Neural crest cell (in vitro differentiated cells): ENCODE results near the gene ENTPD8. TPM values are rescaled to one million over a fixed set of nuclear protein-coding genes. Genes with fewer than 3 reads are reported as not detected.

Source experiments
- DNase-seq: peaks from one replicate; pipeline ENCODE4 v3.0.0; 2021; ENCODE audit warnings: low read depth, mixed read lengths, low spot score
- H3K27ac Mint-ChIP-seq: one replicate; pipeline ENCODE4 v1.8.0; 2021; ENCODE audit warnings: mild to moderate bottlenecking, mixed read lengths; ENCODE audit not compliant: unreplicated experiment
- H3K27me3 Mint-ChIP-seq: 2 replicates; pipeline ENCODE4 v1.8.0; 2021; ENCODE audit warnings: low read depth, mild to moderate bottlenecking, mixed read lengths
- H3K36me3 Mint-ChIP-seq: 2 replicates; pipeline ENCODE4 v1.8.0; 2021; ENCODE audit warnings: low read depth, mild to moderate bottlenecking, mixed read lengths
- H3K4me1 Mint-ChIP-seq: 2 replicates; pipeline ENCODE4 v1.8.0; 2021; ENCODE audit warnings: mixed read lengths
- H3K4me3 Mint-ChIP-seq: one replicate; pipeline ENCODE4 v1.8.0; 2021; ENCODE audit warnings: mild to moderate bottlenecking, mixed read lengths
- H3K9me3 Mint-ChIP-seq: 2 replicates; pipeline ENCODE4 v1.8.0; 2021; ENCODE audit warnings: mixed read lengths
- CTCF ChIP-seq: fragments of 200-600 bp; sonication (generic); conservative IDR thresholded peaks from 2 replicates; pipeline ENCODE4 v1.5.0; 2021; ENCODE audit warnings: antibody characterized with exemption, mild to moderate bottlenecking
- total RNA-seq: library from RNA; stranded (reverse); gene quantifications from 2 replicates; pipeline ENCODE4 v1.2.1, GENCODE V29; 2021

ENTPD8 gene
- total RNA-seq, 1 donor from 2014 or later: 0.12 TPM

- TF ChIP-seq CTCF: no peak
- no peak for DNase-seq
- peaks cover 5% of the 10 kb centered on the region for H3K4me1 Mint-ChIP-seq
- H3K9me3 Mint-ChIP-seq: no peaks in the 10 kb centered on the region
- no peaks in the 10 kb centered on the region for H3K27me3 Mint-ChIP-seq
- H3K27ac Mint-ChIP-seq: no peak overlapping the region
- no peak overlapping the region for H3K4me3 Mint-ChIP-seq
- H3K36me3 Mint-ChIP-seq: no peaks in the 10 kb centered on the region
Observed at GRCh38 chr9:137486545-137487453, 45.6 kb upstream of the ENTPD8 start.

GRCh38 chr9:137486141-137486490 lies 45.0 kb upstream of the ENTPD8 start:
- Mint-ChIP-seq H3K9me3 (no peaks in the 10 kb centered on the region), H3K27ac (no peak overlapping the region), H3K4me3 (no peak overlapping the region), H3K27me3 (no peaks in the 10 kb centered on the region), H3K4me1 (peaks cover 5% of the 10 kb centered on the region), H3K36me3 (no peaks in the 10 kb centered on the region)
- TF ChIP-seq CTCF: no peak
- no peak for DNase-seq

GRCh38 chr9:137485343-137486140 lies 44.4 kb upstream of the ENTPD8 start:
- Mint-ChIP-seq H3K4me1 (peaks cover 5% of the 10 kb centered on the region), H3K9me3 (no peaks in the 10 kb centered on the region), H3K27me3 (no peaks in the 10 kb centered on the region), H3K36me3 (no peaks in the 10 kb centered on the region), H3K4me3 (no peak overlapping the region), H3K27ac (no peak overlapping the region)
- no peak for TF ChIP-seq CTCF
- DNase-seq: no peak

GRCh38 chr9:137484551-137485315 lies 43.6 kb upstream of the ENTPD8 start:
- H3K4me3 Mint-ChIP-seq: no peak overlapping the region
- no peak for TF ChIP-seq CTCF

GRCh38 chr9:137482094-137482781 lies 41.1 kb upstream of the ENTPD8 start:
- H3K36me3 Mint-ChIP-seq: no peaks in the 10 kb centered on the region
- no peak for TF ChIP-seq CTCF
- H3K27me3 Mint-ChIP-seq: no peaks in the 10 kb centered on the region
- H3K4me3 Mint-ChIP-seq: no peak overlapping the region
- H3K4me1 Mint-ChIP-seq: peaks cover 11% of the 10 kb centered on the region
- no peaks in the 10 kb centered on the region for H3K9me3 Mint-ChIP-seq
- peak overlapping the region; percentile 12 for H3K27ac Mint-ChIP-seq
- no peak for DNase-seq

More at GRCh38 chr9:137484551-137485315, 43.6 kb upstream of the ENTPD8 start:
- Mint-ChIP-seq H3K27me3 (no peaks in the 10 kb centered on the region), H3K9me3 (no peaks in the 10 kb centered on the region), H3K4me1 (peaks cover 5% of the 10 kb centered on the region), H3K27ac (peak overlapping the region; percentile 27), H3K36me3 (no peaks in the 10 kb centered on the region)
- no peak for DNase-seq
